ENCODE data around the gene MTX1. TPM values are rescaled to one million over a fixed set of nuclear protein-coding genes. Genes with fewer than 3 reads are reported as not detected.
"Not testable (repeated sequence)": the region's sequence is repeated elsewhere in the genome, so short reads cannot be mapped to it uniquely, and the experiment has no call there.

MTX1 gene
- total RNA-seq, 2 experiments from 2014 or later = 43.9 to 70.2 TPM

- H3K9me3 ChIP-seq (ENCODE audit: low read length) = no peaks in the 10 kb centered on the region
- BruUV-seq (replicated peaks) = no TSS peak
- H3K9me2 ChIP-seq (ENCODE audit: insufficient read depth, low read length) = no peaks in the 10 kb centered on the region
- H3K4me2 ChIP-seq (ENCODE audit: low read length) = peak overlapping the region; percentile 39
- POLR2A ChIA-PET = interaction anchor here (2.0 kb wide), 1 partner anchor 10 kb away, joined by 9 read pairs; no protein-coding TSS in a partner anchor
- H3K79me2 ChIP-seq (ENCODE audit: insufficient read depth, low read depth, low read length) = no peaks in the 10 kb centered on the region; the same call in 1 of the 2 replicates
- H4K20me1 ChIP-seq (ENCODE audit: insufficient read depth, low read length) = no peaks in the 10 kb centered on the region
- TF ChIP-seq EZH2phosphoT487 (IDR thresholded peaks at IDR 0.05; ENCODE audit: borderline replicate concordance, low read depth, low read length) (no peak), CTCF (conservative IDR thresholded peaks at IDR 0.05; ENCODE audit: low read length) (no peak)
- DNase-seq (ENCODE audit: low spot score) = peak; percentile 73
- CTCF ChIA-PET (ENCODE audit: unreplicated experiment) = no interaction called here
- peaks cover 36% of the 10 kb centered on the region for H3K4me1 ChIP-seq (ENCODE audit: insufficient read depth, low read length, poor library complexity, severe bottlenecking)
- peak overlapping the region; percentile 35 for H3K27ac ChIP-seq (ENCODE audit: low read depth, low read length, poor library complexity, severe bottlenecking)
- intact Hi-C loops (cut with micrococcal nuclease; ENCODE audit: unreplicated experiment) = no loop called here
- peak overlapping the region; percentile 4 for H3K4me3 ChIP-seq (ENCODE audit: low read depth, low read length, poor library complexity, severe bottlenecking)
- peak overlapping the region; percentile 56 for H2AFZ ChIP-seq (ENCODE audit: low read length)
- H3K36me3 ChIP-seq (ENCODE audit: insufficient read depth, low read length) = 0 out of 2 replicates have a peak, but pooled peaks cover 5% of the 10 kb centered on the region
These were observed 10.5 kb downstream of the MTX1 start for GRCh38 chr1:155218854-155219591.

- no TSS peak for BruUV-seq (replicated peaks)
- POLR2A ChIA-PET = interaction anchor here (2.0 kb wide), 1 partner anchor 10 kb away, joined by 9 read pairs; no protein-coding TSS in a partner anchor
- peak overlapping the region; percentile 39 for H3K4me2 ChIP-seq (ENCODE audit: low read length)
These were observed 11.1 kb downstream of the MTX1 start for GRCh38 chr1:155219592-155220031.

GRCh38 chr1:155220211-155220965 is 11.9 kb downstream of the MTX1 start:
- H3K9me2 ChIP-seq (ENCODE audit: insufficient read depth, low read length); H3K36me3 ChIP-seq (ENCODE audit: insufficient read depth, low read length); intact Hi-C loops (cut with micrococcal nuclease; ENCODE audit: unreplicated experiment); H3K4me3 ChIP-seq (ENCODE audit: low read depth, low read length, poor library complexity, severe bottlenecking); H3K4me2 ChIP-seq (ENCODE audit: low read length); CTCF ChIA-PET (ENCODE audit: unreplicated experiment); DNase-seq (ENCODE audit: low spot score); H4K20me1 ChIP-seq (ENCODE audit: insufficient read depth, low read length); H3K9me3 ChIP-seq (ENCODE audit: low read length); BruUV-seq (replicated peaks); H3K79me2 ChIP-seq (ENCODE audit: insufficient read depth, low read depth, low read length): not testable (repeated sequence)
- POLR2A ChIA-PET = interaction anchor here (2.0 kb wide), 1 partner anchor 11 kb away, joined by 9 read pairs; no protein-coding TSS in a partner anchor
- peak overlapping the region; percentile 56; the same call in 1 of the 2 replicates for H2AFZ ChIP-seq (ENCODE audit: low read length)
- H3K27ac ChIP-seq (ENCODE audit: low read depth, low read length, poor library complexity, severe bottlenecking) = peak overlapping the region; percentile 35
- peaks cover 50% of the 10 kb centered on the region for H3K4me1 ChIP-seq (ENCODE audit: insufficient read depth, low read length, poor library complexity, severe bottlenecking)

More at GRCh38 chr1:155219592-155220031, 11.1 kb downstream of the MTX1 start:
- H3K4me1 ChIP-seq (ENCODE audit: insufficient read depth, low read length, poor library complexity, severe bottlenecking) = peaks cover 42% of the 10 kb centered on the region
- intact Hi-C loops (cut with micrococcal nuclease; ENCODE audit: unreplicated experiment) = no loop called here
- no peak overlapping the region for H3K4me3 ChIP-seq (ENCODE audit: low read depth, low read length, poor library complexity, severe bottlenecking)
- CTCF ChIA-PET (ENCODE audit: unreplicated experiment) = no interaction called here
- H3K27ac ChIP-seq (ENCODE audit: low read depth, low read length, poor library complexity, severe bottlenecking) = peak overlapping the region; percentile 35
- peak overlapping the region; percentile 56 for H2AFZ ChIP-seq (ENCODE audit: low read length)
- TF ChIP-seq EZH2phosphoT487 (IDR thresholded peaks at IDR 0.05; ENCODE audit: borderline replicate concordance, low read depth, low read length) = no peak
- no peak for TF ChIP-seq CTCF (conservative IDR thresholded peaks at IDR 0.05; ENCODE audit: low read length)
- H3K79me2 ChIP-seq (ENCODE audit: insufficient read depth, low read depth, low read length) = no peaks in the 10 kb centered on the region; the same call in 1 of the 2 replicates
- no peaks in the 10 kb centered on the region for H3K9me2 ChIP-seq (ENCODE audit: insufficient read depth, low read length)
- DNase-seq (ENCODE audit: low spot score) = peak; percentile 51
- no peaks in the 10 kb centered on the region for H4K20me1 ChIP-seq (ENCODE audit: insufficient read depth, low read length)
- H3K9me3 ChIP-seq (ENCODE audit: low read length) = no peaks in the 10 kb centered on the region
- 0 out of 2 replicates have a peak, but pooled peaks cover 5% of the 10 kb centered on the region for H3K36me3 ChIP-seq (ENCODE audit: insufficient read depth, low read length)

All from OCI-LY7 (cell line).